HG03159 (cell line): ENCODE results near the gene CAPN15.

ENCODE experiments used
- ATAC-seq: cut with Tn5 transposase; IDR thresholded peaks from one replicate; pipeline ENCODE4 v1.9.1; 2021; ENCODE audit warnings: mild to moderate bottlenecking, moderate library complexity; ENCODE audit not compliant: unreplicated experiment

The CAPN15 gene

GRCh38 chr16:559411-560203 is 32.1 kb downstream of the CAPN15 start:
- no peak for ATAC-seq

GRCh38 chr16:560204-560700 is 32.7 kb downstream of the CAPN15 start, which contains the start of gene PRR35:
Gene PRR35, plus strand, starts transcription at chr16:560394. Its CDS starts 2,901 bp downstream, at chr16:563295.
- no peak for ATAC-seq

- no peak for ATAC-seq
These were observed 33.3 kb downstream of the CAPN15 start for GRCh38 chr16:560701-561412.

- no peak for ATAC-seq
These were observed 33.9 kb downstream of the CAPN15 start for GRCh38 chr16:561413-561794.

GRCh38 chr16:561957-562938 is 34.7 kb downstream of the CAPN15 start:
- ATAC-seq: no peak

GRCh38 chr16:563072-563644 is 35.6 kb downstream of the CAPN15 start:
- ATAC-seq: no peak

GRCh38 chr16:564690-565418 is 37.3 kb downstream of the CAPN15 start:
- ATAC-seq: no peak

- no peak for ATAC-seq
These were observed 38.2 kb downstream of the CAPN15 start for GRCh38 chr16:565419-566330.

- no peak for ATAC-seq
These were observed 39.2 kb downstream of the CAPN15 start, which contains the start of gene NHLRC4 for GRCh38 chr16:566475-567372. Gene NHLRC4, plus strand, starts transcription at chr16:567005. Its CDS starts 1,043 bp downstream, at chr16:568048.

GRCh38 chr16:567373-568256 is 40.1 kb downstream of the CAPN15 start:
- no peak for ATAC-seq

- ATAC-seq: no peak
These were observed 41.1 kb downstream of the CAPN15 start for GRCh38 chr16:568401-569258.

- peak; percentile 46 for ATAC-seq
These were observed 42.1 kb downstream of the CAPN15 start, which contains the start of gene PIGQ for GRCh38 chr16:569445-570254. Gene PIGQ, plus strand, starts transcription at chr16:569968. Its CDS starts 4,107 bp downstream, at chr16:574075.

- no peak for ATAC-seq
These were observed 45.5 kb downstream of the CAPN15 start for GRCh38 chr16:572865-573650.
